Breast epithelium (tissue), 4 donors: ENCODE measurements around the gene PRICKLE2. TPM values are rescaled to one million over a fixed set of nuclear protein-coding genes. Genes with fewer than 3 reads are reported as not detected.

Experiments used
- DNase-seq, 2 donors: peaks; one replicate each; pipeline ENCODE4 v3.0.0-alpha.2; 2019; ENCODE audit warnings: low spot score in 2 of 2
- H3K27ac ChIP-seq, 2 donors: fragments of 200-600 bp; sonication (generic) in 1 of 2; one replicate each; pipeline ENCODE4 v1.5.1; 2016 to 2019; ENCODE audit warnings: mild to moderate bottlenecking in 1 of 2
- H3K27me3 ChIP-seq, 2 donors: fragments of 200-600 bp; sonication (generic) in 1 of 2; one replicate each; pipeline versions ENCODE4 v1.5.1 to v1.6.0; 2017 to 2019; ENCODE audit warnings: control low read depth in 1 of 2, mild to moderate bottlenecking in 1 of 2
- H3K36me3 ChIP-seq: fragments of 200-600 bp; one replicate; pipeline ENCODE4 v1.5.1; 2019
- H3K4me1 ChIP-seq, 2 donors: fragments of 200-600 bp; sonication (generic); one replicate each; pipeline ENCODE4 v1.5.1; 2016 to 2019; ENCODE audit warnings: control low read depth in 1 of 2
- H3K4me3 ChIP-seq, 3 donors: fragments of 200-600 bp; sonication (generic); 1 replicate in 2 of 3; 2 replicates in 1 of 3; pipeline ENCODE4 v1.5.1; 2016 to 2019; ENCODE audit warnings: mild to moderate bottlenecking in 3 of 3, moderate library complexity in 2 of 3
- H3K9me3 ChIP-seq, 2 donors: fragments of 200-600 bp; sonication (generic) in 1 of 2; one replicate each; pipeline ENCODE4 v1.5.1; 2016 to 2019; ENCODE audit warnings: control low read depth in 1 of 2
- POLR2A ChIP-seq: fragments of 450-650 bp; IDR thresholded peaks from one replicate; pipeline ENCODE4 v1.6.1; 2016; ENCODE audit warnings: antibody characterized with exemption, mild to moderate bottlenecking, moderate library complexity
- POLR2AphosphoS5 ChIP-seq, 3 donors: sonication (generic); formaldehyde crosslinking; IDR thresholded peaks; one replicate each; pipeline ENCODE4 v1.6.1; 2017; ENCODE audit warnings: antibody characterized with exemption in 3 of 3
- intact Hi-C: fragments of 100-400 bp; cut with DNase I; formaldehyde crosslinking; loops from one replicate; pipeline ENCODE4 v1.15.1; 2023; ENCODE audit warnings: low total_unique reads
- total RNA-seq, 3 donors: library from RNA; depleted of rRNA; stranded (reverse); fragments of >200 nt; gene quantifications; one replicate each; pipeline ENCODE4 v1.1.0, GENCODE V29; 2016
- TF ChIP-seq, protein P1 (sequence below), 3 donors: fragments of 450-650 bp; IDR thresholded peaks; one replicate each; pipeline ENCODE4 v1.5.1; 2016 to 2017; ENCODE audit warnings: antibody characterized with exemption in 3 of 3, mild to moderate bottlenecking in 3 of 3, moderate library complexity in 3 of 3

The PRICKLE2 gene
- total RNA-seq, 3 donors from 2014 or later, result 35.1 to 72.5 (median 44.5) TPM

DNA sequence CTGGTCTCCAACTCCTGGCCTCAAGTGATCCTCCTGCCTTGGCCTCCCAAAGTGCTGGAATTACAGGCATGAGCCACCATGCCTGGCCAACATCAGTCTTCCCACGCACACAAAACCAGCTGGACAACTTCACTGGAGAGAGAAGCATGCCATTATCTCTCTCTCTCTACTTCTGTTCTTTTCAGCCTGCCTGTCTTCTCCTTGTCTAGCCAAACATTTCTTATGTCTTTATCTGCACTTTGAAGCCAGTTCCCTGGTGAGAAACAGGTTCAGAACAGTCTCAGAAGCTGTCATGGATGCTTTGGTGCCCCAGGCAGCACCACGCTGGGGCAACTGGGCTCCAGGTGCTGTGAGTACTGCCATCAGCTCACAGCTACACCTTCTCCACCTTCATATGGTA is 79.8 kb downstream of the PRICKLE2 start:
- peaks cover 1 to 6% of the 10 kb centered on the region in 2 donors for H3K4me1 ChIP-seq
- H3K36me3 ChIP-seq, result no peaks in the 10 kb centered on the region
- TF ChIP-seq, protein P1, sequence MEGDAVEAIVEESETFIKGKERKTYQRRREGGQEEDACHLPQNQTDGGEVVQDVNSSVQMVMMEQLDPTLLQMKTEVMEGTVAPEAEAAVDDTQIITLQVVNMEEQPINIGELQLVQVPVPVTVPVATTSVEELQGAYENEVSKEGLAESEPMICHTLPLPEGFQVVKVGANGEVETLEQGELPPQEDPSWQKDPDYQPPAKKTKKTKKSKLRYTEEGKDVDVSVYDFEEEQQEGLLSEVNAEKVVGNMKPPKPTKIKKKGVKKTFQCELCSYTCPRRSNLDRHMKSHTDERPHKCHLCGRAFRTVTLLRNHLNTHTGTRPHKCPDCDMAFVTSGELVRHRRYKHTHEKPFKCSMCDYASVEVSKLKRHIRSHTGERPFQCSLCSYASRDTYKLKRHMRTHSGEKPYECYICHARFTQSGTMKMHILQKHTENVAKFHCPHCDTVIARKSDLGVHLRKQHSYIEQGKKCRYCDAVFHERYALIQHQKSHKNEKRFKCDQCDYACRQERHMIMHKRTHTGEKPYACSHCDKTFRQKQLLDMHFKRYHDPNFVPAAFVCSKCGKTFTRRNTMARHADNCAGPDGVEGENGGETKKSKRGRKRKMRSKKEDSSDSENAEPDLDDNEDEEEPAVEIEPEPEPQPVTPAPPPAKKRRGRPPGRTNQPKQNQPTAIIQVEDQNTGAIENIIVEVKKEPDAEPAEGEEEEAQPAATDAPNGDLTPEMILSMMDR (IDR thresholded peaks at IDR 0.05), result no peak
- TF ChIP-seq POLR2AphosphoS5 (IDR thresholded peaks at IDR 0.05) (no peak), POLR2A (no peak)
- no peaks in the 10 kb centered on the region for H3K27me3 ChIP-seq
- H3K9me3 ChIP-seq, result no peaks in the 10 kb centered on the region
- intact Hi-C loops, result no loop called here
- no peak for DNase-seq
- H3K4me3 ChIP-seq, result no peak overlapping the region
- no peak overlapping the region for H3K27ac ChIP-seq

DNA sequence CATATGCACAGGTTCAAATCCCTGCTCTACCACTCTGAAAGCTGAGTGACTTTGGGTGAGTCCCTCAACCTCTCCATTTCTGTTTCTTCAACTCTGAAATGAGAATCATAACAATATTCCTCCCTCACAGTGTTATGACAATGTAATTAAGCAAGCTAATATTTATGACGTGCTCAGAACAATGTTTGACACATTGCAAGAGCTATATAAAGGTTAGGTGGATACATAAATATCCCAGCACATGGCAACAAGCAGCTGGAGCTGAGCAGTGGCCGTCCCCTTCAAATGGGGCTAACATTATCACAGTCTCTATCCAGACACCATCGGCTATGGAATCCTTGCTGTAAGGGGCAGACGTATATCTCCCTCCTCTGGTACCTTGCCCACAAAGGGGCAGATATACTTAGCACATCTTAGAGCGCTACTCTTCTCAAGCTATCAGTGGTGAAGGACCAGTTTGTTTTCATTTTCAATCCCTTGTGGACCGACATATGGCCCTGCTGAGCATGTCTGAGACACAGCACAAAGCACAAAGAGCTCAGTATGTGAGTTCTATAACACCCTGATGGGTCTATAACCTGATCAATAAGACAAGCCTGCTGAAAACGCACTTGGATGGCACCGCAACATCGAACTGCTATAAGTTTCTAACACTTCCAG is 80.9 kb downstream of the PRICKLE2 start:
- H3K36me3 ChIP-seq, result no peaks in the 10 kb centered on the region
- no peak overlapping the region for H3K4me3 ChIP-seq
- H3K9me3 ChIP-seq, result no peaks in the 10 kb centered on the region
- no peaks in the 10 kb centered on the region for H3K27me3 ChIP-seq
- no peak for DNase-seq
- H3K4me1 ChIP-seq, result peaks cover 0 to 6% of the 10 kb centered on the region in 2 donors
- TF ChIP-seq POLR2AphosphoS5 (IDR thresholded peaks at IDR 0.05) (no peak), POLR2A (no peak)
- TF ChIP-seq, protein P1 (IDR thresholded peaks at IDR 0.05), result no peak
- intact Hi-C loops, result no loop called here
- no peak overlapping the region for H3K27ac ChIP-seq

DNA sequence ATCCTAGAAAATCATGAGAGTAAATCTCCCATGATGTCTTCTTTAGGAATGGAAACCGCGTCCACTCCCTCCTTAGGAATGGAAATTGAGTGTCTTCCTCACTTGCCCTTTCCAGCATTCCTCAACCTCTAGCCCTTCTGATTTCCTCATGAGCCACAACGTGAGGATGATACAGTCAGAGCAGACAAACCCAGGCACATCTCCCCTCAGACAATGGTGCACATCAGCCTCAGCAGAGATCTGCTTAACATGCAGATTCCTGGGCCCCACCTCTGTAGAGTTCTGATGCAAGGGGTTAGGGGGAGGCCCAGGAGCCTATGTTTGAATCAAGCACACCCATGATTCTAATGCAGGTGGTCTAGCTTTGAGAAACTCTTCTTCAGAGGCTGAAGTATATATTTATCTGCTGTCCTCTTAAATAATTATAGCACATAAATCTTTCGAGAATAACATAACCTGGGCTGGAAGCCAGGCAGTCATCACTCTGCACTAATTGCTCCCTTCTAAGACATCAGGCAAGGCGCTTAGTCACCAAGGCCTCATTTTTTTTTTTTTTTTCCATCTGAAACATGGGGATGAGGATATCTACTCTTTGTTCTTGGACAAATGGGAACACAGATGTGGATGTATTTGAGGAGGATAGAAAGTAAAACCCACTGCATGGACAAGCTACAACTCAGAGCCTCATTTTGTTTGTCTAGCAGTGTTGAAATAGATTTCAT is 81.7 kb downstream of the PRICKLE2 start:
- no peak for DNase-seq
- Histone ChIP-seq H3K36me3 (no peaks in the 10 kb centered on the region), H3K4me3 (no peak overlapping the region), H3K27me3 (no peaks in the 10 kb centered on the region), H3K9me3 (no peaks in the 10 kb centered on the region), H3K27ac (no peak overlapping the region), H3K4me1 (peaks cover 0 to 6% of the 10 kb centered on the region in 2 donors)
- intact Hi-C loops, result no loop called here
- TF ChIP-seq POLR2A, result no peak
- TF ChIP-seq POLR2AphosphoS5 (IDR thresholded peaks at IDR 0.05), result no peak
- TF ChIP-seq, protein P1 (IDR thresholded peaks at IDR 0.05), result no peak

DNA sequence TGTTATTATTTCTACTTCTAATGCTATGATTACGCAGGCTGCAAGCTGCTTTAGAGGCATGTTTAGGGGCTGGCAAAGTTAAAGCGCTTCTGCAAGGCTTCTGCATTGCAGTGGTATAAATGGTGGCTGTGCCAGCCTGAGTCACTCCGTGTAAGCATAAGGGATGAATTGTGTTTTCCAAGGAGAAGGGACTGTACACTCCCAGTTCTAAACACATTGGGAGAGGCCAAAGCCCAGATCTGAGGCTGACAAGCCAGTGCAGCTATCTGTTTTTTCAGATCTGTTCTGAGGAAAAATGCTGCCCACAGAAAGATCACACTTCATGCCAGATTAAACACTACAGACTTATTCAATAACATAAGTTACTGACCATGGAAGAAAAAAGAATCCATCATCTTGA is 83.8 kb downstream of the PRICKLE2 start:
- TF ChIP-seq POLR2A (no peak), POLR2AphosphoS5 (IDR thresholded peaks at IDR 0.05) (no peak)
- TF ChIP-seq, protein P1 (IDR thresholded peaks at IDR 0.05), result no peak
- H3K27me3 ChIP-seq, result no peaks in the 10 kb centered on the region
- intact Hi-C loops, result no loop called here
- no peak overlapping the region for H3K4me3 ChIP-seq
- no peaks in the 10 kb centered on the region for H3K9me3 ChIP-seq
- H3K27ac ChIP-seq, result no peak overlapping the region
- no peaks in the 10 kb centered on the region for H3K36me3 ChIP-seq
- peaks cover 0 to 6% of the 10 kb centered on the region in 2 donors for H3K4me1 ChIP-seq
- DNase-seq, result no peak

DNA sequence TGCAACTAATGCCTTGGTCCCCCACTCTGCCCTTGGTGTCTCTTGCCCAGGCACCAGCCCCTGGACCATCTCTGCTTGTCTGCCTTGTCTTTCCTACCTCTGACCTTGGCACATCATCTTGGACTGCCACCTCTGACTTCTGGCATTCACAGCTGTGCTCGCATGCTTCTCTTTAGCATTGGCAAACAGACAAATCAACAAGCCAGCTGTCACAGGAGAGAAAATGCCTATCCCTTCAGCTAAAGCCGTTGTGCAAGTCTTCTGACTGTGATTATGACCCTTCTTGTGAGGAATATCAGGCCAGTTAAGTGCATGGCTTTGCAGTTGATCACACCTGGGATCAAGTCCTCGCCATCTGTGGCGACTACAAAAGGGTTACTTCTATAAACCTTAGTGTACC is 84.6 kb downstream of the PRICKLE2 start:
- no peaks in the 10 kb centered on the region for H3K9me3 ChIP-seq
- intact Hi-C loops, result no loop called here
- DNase-seq, result no peak
- TF ChIP-seq POLR2AphosphoS5 (IDR thresholded peaks at IDR 0.05), result no peak
- TF ChIP-seq POLR2A, result no peak
- TF ChIP-seq, protein P1 (IDR thresholded peaks at IDR 0.05), result no peak
- no peaks in the 10 kb centered on the region for H3K36me3 ChIP-seq
- no peak overlapping the region for H3K27ac ChIP-seq
- no peaks in the 10 kb centered on the region for H3K27me3 ChIP-seq
- H3K4me3 ChIP-seq, result no peak overlapping the region
- peaks cover 0 to 6% of the 10 kb centered on the region in 2 donors for H3K4me1 ChIP-seq
